Measurements from ENCODE around the gene KIR3DL3.

- TF ChIP-seq CTCF (IDR thresholded peaks at IDR 0.05): no peak
- TF ChIP-seq POLR2A (IDR thresholded peaks at IDR 0.05): no peak
- TF ChIP-seq EP300 (IDR thresholded peaks at IDR 0.05): no peak
Observed at GRCh38 chr19:54696766-54697165, 27.5 kb upstream of the KIR3DL3 start.
